K562 (cell line): ENCODE results near the gene CXCR5. TPM values are rescaled to one million over a fixed set of nuclear protein-coding genes. Genes with fewer than 3 reads are reported as not detected.

Experiments
- CBFA2T3 ChIP-seq: fragments of 450-650 bp; IDR thresholded peaks from 2 replicates; pipeline ENCODE4 v1.6.1; 2017
- GABPB1 ChIP-seq: sonication (generic); formaldehyde crosslinking; IDR thresholded peaks from 2 replicates; pipeline ENCODE4 v1.8.0; 2022; ENCODE audit warnings: mild to moderate bottlenecking, missing genetic modification reagents
- HEY1 ChIP-seq: fragments of 250-450 bp; sonication (Bioruptor Pico); IDR thresholded peaks from 2 replicates; pipeline ENCODE4 v1.5.0; 2020; ENCODE audit warnings: mild to moderate bottlenecking, moderate library complexity, borderline replicate concordance
- HNRNPL ChIP-seq: fragments of 200-400 bp; formaldehyde crosslinking; IDR thresholded peaks from 2 replicates; pipeline ENCODE4 v1.6.1; 2017; ENCODE audit warnings: low read depth, mild to moderate bottlenecking, low read length
- NCOA1 ChIP-seq: fragments of 450-650 bp; IDR thresholded peaks from 2 replicates; pipeline ENCODE4 v1.6.1; 2016; ENCODE audit warnings: low read depth
- POLR2G ChIP-seq: fragments of 200-400 bp; formaldehyde crosslinking; IDR thresholded peaks from 2 replicates; pipeline ENCODE4 v1.6.1; 2017; ENCODE audit warnings: low read depth, mild to moderate bottlenecking, antibody characterized with exemption, low read length, moderate library complexity
- RBFOX2 ChIP-seq: fragments of 200-400 bp; formaldehyde crosslinking; IDR thresholded peaks from 2 replicates; pipeline ENCODE4 v1.6.1; 2017; ENCODE audit warnings: low read depth, mild to moderate bottlenecking, low read length, moderate library complexity
- RBM39 ChIP-seq: fragments of 200-400 bp; formaldehyde crosslinking; optimal IDR thresholded peaks from 2 replicates; pipeline ENCODE3; 2018; ENCODE audit warnings: low read depth, low read length
- SAP30 ChIP-seq: fragments of 200-600 bp; sonication (generic); IDR thresholded peaks from 2 replicates; pipeline ENCODE4 v1.6.1; 2012; ENCODE audit warnings: borderline replicate concordance, low read depth, mild to moderate bottlenecking, moderate library complexity, low read length, control low read depth, inconsistent platforms; ENCODE audit not compliant: insufficient read depth, poor library complexity, severe bottlenecking
- STAT5A ChIP-seq: IDR thresholded peaks from 2 replicates; pipeline ENCODE4 v1.6.1; 2012; ENCODE audit warnings: low read length, inconsistent platforms, borderline replicate concordance
- TAF7 ChIP-seq: fragments of 450-650 bp; IDR thresholded peaks from 2 replicates; pipeline ENCODE4 v1.6.1; 2016; ENCODE audit warnings: missing genetic modification characterization, missing compliant biosample characterization
- TCFL5 ChIP-seq: fragments of 250-450 bp; sonication (Bioruptor Pico); conservative IDR thresholded peaks from 2 replicates; pipeline ENCODE4 v1.6.1; 2021; ENCODE audit warnings: mild to moderate bottlenecking, moderate library complexity, matching md5 sums
- ZFPM2 ChIP-seq: fragments of 250-450 bp; sonication (Bioruptor Pico); IDR thresholded peaks from 2 replicates; pipeline ENCODE4 v1.5.1; 2022; ENCODE audit warnings: mild to moderate bottlenecking
- ZNF121 ChIP-seq: sonication (generic); formaldehyde crosslinking; conservative IDR thresholded peaks from 2 replicates; pipeline ENCODE4 v1.8.0; 2022; ENCODE audit warnings: missing genetic modification reagents
- ZNF124 ChIP-seq: sonication (generic); formaldehyde crosslinking; IDR thresholded peaks from 2 replicates; pipeline ENCODE4 v1.8.1; 2022; ENCODE audit warnings: missing genetic modification reagents
- ZNF232 ChIP-seq: sonication (generic); formaldehyde crosslinking; IDR thresholded peaks from 2 replicates; pipeline ENCODE4 v1.8.0; 2022; ENCODE audit warnings: mild to moderate bottlenecking, missing genetic modification reagents
- ZNF347 ChIP-seq: fragments of 450-650 bp; formaldehyde crosslinking; IDR thresholded peaks from 2 replicates; pipeline ENCODE4 v1.4.0; 2020; ENCODE audit warnings: low read depth, mild to moderate bottlenecking, moderate library complexity
- ZZZ3 ChIP-seq: fragments of 450-650 bp; IDR thresholded peaks from 2 replicates; pipeline ENCODE4 v1.6.1; 2016; ENCODE audit warnings: antibody characterized with exemption, mild to moderate bottlenecking, moderate library complexity
- polyA plus RNA-seq, 8 experiments: library from polyadenylated mRNA; depleted of rRNA in 4 of 8; stranded (reverse) in 5 of 8; unstranded in 3 of 8; fragments of >200 nt; fragmentation: Nextera tagmentation in 2 of 8; fragmentation: Illumina TruSeq in 1 of 8; extraction: Ambion mirVana in 2 of 8; extraction: Trizol in 1 of 8; gene quantifications; 2 replicates each; pipeline versions ENCODE4 v1.2.1 to v1.2.3, GENCODE V29; 2011 to 2014; ENCODE audit warnings: inconsistent platforms in 1 of 8, missing spikeins in 1 of 8
- total RNA-seq, 7 experiments: library from RNA; depleted of rRNA in 6 of 7; stranded (reverse); fragments of >200 nt in 6 of 7; fragmentation: Illumina TruSeq in 2 of 7; extraction: Trizol in 2 of 7; gene quantifications; 2 replicates each; pipeline versions ENCODE4 v1.2.1 to v1.2.3, GENCODE V29; 2011 to 2021; ENCODE audit warnings: low replicate concordance in 1 of 7
- TF ChIP-seq, protein P1 (sequence below): IDR thresholded peaks from 2 replicates; pipeline ENCODE4 v1.6.1; 2014; ENCODE audit warnings: antibody characterized with exemption
- TF ChIP-seq, protein P2 (sequence below): fragments of 450-650 bp; IDR thresholded peaks from 2 replicates; pipeline ENCODE4 v1.6.1; 2017; ENCODE audit warnings: mild to moderate bottlenecking, moderate library complexity
- TF ChIP-seq, protein P3 (sequence below), 2 experiments: fragments of 450-650 bp; IDR thresholded peaks; 2 replicates each; pipeline ENCODE4 v1.6.1; 2016
- TF ChIP-seq, protein P4 (sequence below): sonication (generic); formaldehyde crosslinking; IDR thresholded peaks from 2 replicates; pipeline ENCODE4 v1.8.1; 2023; ENCODE audit warnings: mild to moderate bottlenecking, missing genetic modification reagents

The CXCR5 gene
- total and polyA plus RNA-seq, 9 of the 15 experiments (the other 6 are each of a cell fraction or from before 2014, with no cell fraction given): 0.03 to 0.06 TPM; not detected in 7

DNA sequence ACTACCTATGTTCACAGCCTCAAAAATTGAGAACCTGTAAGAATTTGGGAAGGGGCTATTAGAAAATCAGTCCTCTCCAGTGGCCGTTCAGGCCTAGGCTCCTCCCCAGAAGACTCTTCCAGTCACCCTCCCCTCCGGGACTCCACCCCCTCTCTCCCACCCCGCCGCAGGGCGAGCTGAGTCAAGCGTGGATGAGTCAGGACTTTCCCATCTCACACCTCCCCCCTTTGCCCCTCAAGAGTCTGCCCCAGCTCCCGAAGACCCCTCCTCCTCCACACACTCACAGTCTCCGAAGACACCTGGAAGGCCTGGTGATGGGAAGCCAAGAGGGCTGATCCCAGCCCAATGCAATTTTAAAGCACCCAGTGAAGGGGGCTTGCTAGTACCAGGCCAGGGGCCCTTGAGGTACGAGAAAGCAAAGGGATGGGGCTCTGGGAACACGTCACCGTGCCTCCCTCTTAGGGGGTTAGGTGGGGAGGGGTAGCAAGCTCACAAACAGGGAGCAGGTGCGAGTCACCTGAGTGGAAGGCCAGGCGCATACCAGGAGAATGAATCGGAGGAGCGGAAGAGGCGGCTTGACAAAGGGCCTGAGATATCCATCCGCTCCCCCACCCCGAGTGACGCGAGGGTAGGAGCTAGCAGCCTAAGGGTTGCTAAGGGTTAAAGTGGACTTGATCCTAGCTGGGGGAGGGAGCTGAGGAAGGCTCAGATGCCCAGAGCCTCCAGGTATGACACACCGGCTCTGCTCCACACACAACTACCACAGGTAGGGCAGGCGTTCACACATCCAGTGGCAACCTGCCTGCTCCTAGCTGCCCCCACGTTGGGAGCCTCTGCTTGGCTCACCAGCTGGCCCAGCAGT, 28.4 kb downstream of the CXCR5 start (continued):
- no peak for TF ChIP-seq HEY1 (CRISPR knock-in tag)
- no peak; the same call in 1 of the 2 replicates for TF ChIP-seq GABPB1
- no peak for TF ChIP-seq HNRNPL
- TF ChIP-seq ZZZ3: no peak
- TF ChIP-seq SAP30: no peak
- TF ChIP-seq CBFA2T3: peak; percentile 29; the same call in 1 of the 2 replicates
- TF ChIP-seq, protein P1, sequence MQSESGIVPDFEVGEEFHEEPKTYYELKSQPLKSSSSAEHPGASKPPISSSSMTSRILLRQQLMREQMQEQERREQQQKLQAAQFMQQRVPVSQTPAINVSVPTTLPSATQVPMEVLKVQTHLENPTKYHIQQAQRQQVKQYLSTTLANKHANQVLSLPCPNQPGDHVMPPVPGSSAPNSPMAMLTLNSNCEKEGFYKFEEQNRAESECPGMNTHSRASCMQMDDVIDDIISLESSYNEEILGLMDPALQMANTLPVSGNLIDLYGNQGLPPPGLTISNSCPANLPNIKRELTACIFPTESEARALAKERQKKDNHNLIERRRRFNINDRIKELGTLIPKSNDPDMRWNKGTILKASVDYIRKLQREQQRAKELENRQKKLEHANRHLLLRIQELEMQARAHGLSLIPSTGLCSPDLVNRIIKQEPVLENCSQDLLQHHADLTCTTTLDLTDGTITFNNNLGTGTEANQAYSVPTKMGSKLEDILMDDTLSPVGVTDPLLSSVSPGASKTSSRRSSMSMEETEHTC: no peak
- TF ChIP-seq TAF7 (tag): no peak
- TF ChIP-seq ZNF124: no peak
- TF ChIP-seq, protein P2, sequence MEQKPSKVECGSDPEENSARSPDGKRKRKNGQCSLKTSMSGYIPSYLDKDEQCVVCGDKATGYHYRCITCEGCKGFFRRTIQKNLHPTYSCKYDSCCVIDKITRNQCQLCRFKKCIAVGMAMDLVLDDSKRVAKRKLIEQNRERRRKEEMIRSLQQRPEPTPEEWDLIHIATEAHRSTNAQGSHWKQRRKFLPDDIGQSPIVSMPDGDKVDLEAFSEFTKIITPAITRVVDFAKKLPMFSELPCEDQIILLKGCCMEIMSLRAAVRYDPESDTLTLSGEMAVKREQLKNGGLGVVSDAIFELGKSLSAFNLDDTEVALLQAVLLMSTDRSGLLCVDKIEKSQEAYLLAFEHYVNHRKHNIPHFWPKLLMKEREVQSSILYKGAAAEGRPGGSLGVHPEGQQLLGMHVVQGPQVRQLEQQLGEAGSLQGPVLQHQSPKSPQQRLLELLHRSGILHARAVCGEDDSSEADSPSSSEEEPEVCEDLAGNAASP: no peak
- peak; percentile 62 for TF ChIP-seq RBM39
- TF ChIP-seq, protein P3, sequence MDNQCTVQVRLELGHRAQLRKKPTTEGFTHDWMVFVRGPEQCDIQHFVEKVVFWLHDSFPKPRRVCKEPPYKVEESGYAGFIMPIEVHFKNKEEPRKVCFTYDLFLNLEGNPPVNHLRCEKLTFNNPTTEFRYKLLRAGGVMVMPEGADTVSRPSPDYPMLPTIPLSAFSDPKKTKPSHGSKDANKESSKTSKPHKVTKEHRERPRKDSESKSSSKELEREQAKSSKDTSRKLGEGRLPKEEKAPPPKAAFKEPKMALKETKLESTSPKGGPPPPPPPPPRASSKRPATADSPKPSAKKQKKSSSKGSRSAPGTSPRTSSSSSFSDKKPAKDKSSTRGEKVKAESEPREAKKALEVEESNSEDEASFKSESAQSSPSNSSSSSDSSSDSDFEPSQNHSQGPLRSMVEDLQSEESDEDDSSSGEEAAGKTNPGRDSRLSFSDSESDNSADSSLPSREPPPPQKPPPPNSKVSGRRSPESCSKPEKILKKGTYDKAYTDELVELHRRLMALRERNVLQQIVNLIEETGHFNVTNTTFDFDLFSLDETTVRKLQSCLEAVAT (IDR thresholded peaks at IDR 0.05): peak in 1 of 2 experiments; percentile 68; a peak in 1 of 4 replicates
- TF ChIP-seq ZNF121: no peak
- peak; percentile 60 for TF ChIP-seq RBFOX2
- peak; percentile 36; the same call in 1 of the 2 replicates for TF ChIP-seq NCOA1
- peak; percentile 46 for TF ChIP-seq POLR2G
- TF ChIP-seq TCFL5: no peak
- TF ChIP-seq ZFPM2: no peak
- TF ChIP-seq, protein P4, sequence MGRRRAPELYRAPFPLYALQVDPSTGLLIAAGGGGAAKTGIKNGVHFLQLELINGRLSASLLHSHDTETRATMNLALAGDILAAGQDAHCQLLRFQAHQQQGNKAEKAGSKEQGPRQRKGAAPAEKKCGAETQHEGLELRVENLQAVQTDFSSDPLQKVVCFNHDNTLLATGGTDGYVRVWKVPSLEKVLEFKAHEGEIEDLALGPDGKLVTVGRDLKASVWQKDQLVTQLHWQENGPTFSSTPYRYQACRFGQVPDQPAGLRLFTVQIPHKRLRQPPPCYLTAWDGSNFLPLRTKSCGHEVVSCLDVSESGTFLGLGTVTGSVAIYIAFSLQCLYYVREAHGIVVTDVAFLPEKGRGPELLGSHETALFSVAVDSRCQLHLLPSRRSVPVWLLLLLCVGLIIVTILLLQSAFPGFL (CRISPR knock-in tag): no peak
- no peak for TF ChIP-seq STAT5A
- TF ChIP-seq ZNF232 (CRISPR knock-in tag): no peak
- TF ChIP-seq ZNF347 (CRISPR knock-in tag): no peak
